Large intestine (tissue), 3 donors: Measurements from ENCODE around the gene CDH23. TPM values are rescaled to one million over a fixed set of nuclear protein-coding genes. Genes with fewer than 3 reads are reported as not detected.

Source experiments
- DNase-seq, 2 donors: peaks; one replicate each; pipeline versions ENCODE4 v3.0.0 to v3.0.0-alpha.2; 2013
- H3K27ac ChIP-seq: one replicate; pipeline ENCODE4 v1.5.1; 2013; ENCODE audit warnings: low read length
- H3K27me3 ChIP-seq: 2 replicates; pipeline ENCODE4 v1.6.1; 2013; ENCODE audit warnings: low read length; ENCODE audit not compliant: control insufficient read depth, insufficient read depth
- H3K36me3 ChIP-seq: 2 replicates; pipeline ENCODE4 v1.6.1; 2013; ENCODE audit warnings: low read length; ENCODE audit not compliant: control insufficient read depth, insufficient read depth
- H3K4me1 ChIP-seq: one replicate; pipeline ENCODE4 v1.6.1; 2013; ENCODE audit warnings: low read length; ENCODE audit not compliant: control insufficient read depth, insufficient read depth
- H3K4me3 ChIP-seq: one replicate; pipeline ENCODE4 v1.5.1; 2013; ENCODE audit warnings: low read length
- H3K9me3 ChIP-seq: one replicate; pipeline ENCODE4 v1.6.1; 2013; ENCODE audit warnings: mild to moderate bottlenecking, low read depth, low read length, moderate library complexity; ENCODE audit not compliant: control insufficient read depth
- WGBS: methylation state at CpG from one replicate; pipeline ENCODE4 v1.1.5; 2013; ENCODE audit warnings: low lambda C conversion rate; ENCODE audit not compliant: insufficient coverage; 5-methylcytosine and 5-hydroxymethylcytosine counted together
- polyA plus RNA-seq: library from polyadenylated mRNA; unstranded; fragments of 120-200 nt; gene quantifications from one replicate; pipeline ENCODE4 v1.2.1, GENCODE V29; 2013

CDH23 gene
- polyA plus RNA-seq, 1 donor = 1.7 TPM

GRCh38 chr10:71835671-71836595, 439.2 kb downstream of the CDH23 start:
- Histone ChIP-seq H3K4me1 (peaks cover 23% of the 10 kb centered on the region), H3K4me3 (no peak overlapping the region), H3K9me3 (no peaks in the 10 kb centered on the region), H3K36me3 (peaks cover 35% of the 10 kb centered on the region), H3K27me3 (no peaks in the 10 kb centered on the region), H3K27ac (peak overlapping the region; percentile 39)
- WGBS = 93% methylated on average over 3 of the region's 11 CpGs
- peak in 1 of 2 donors; percentile 27 for DNase-seq

GRCh38 chr10:71836596-71836974, 439.9 kb downstream of the CDH23 start:
- Histone ChIP-seq H3K27me3 (no peaks in the 10 kb centered on the region), H3K27ac (peak overlapping the region; percentile 39), H3K9me3 (no peaks in the 10 kb centered on the region), H3K36me3 (peaks cover 28% of the 10 kb centered on the region), H3K4me1 (peaks cover 23% of the 10 kb centered on the region), H3K4me3 (no peak overlapping the region)
- no peak for DNase-seq
- 100% methylated on average over 1 of the region's 4 CpGs for WGBS

DNA sequence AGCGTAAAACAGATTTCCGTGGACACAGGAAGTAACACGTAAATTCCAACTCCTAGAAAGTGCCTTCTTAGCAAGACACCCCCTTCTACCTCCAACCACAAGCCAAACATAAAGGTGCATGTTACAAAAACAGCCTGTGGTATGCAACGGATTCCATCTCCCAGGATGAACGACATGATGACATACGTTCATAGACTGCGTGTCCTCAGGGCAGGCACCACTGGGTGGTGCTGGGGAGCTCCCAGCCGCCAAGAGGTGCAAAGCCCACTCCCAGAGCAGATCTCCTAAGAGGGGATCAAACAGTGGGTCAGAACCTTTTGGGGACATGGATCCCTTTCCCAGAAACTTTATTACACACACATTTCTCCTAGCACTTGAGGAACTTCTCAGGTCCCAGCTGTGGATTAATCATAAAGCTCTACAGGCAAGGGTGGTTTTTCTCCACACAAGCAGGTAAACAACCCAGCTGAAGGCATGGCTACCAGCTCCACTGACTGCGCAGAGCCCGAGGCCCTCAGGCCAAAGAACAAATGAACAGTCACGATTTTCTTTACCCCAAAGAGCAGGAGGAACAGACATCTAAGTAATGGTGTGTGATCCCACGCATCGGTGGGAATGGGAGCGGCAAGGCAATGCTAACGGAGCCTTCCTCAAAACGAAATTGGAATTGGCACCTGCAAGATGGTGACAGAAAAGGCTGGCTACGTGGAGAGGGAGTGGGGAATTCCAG, 440.5 kb downstream of the CDH23 start:
- Histone ChIP-seq H3K4me1 (peaks cover 23% of the 10 kb centered on the region), H3K9me3 (no peaks in the 10 kb centered on the region), H3K27ac (peak overlapping the region; percentile 39), H3K36me3 (peaks cover 22% of the 10 kb centered on the region), H3K4me3 (no peak overlapping the region), H3K27me3 (no peaks in the 10 kb centered on the region)
- WGBS = no CpG with 5 or more reads among the region's 17 CpGs
- no peak for DNase-seq

DNA sequence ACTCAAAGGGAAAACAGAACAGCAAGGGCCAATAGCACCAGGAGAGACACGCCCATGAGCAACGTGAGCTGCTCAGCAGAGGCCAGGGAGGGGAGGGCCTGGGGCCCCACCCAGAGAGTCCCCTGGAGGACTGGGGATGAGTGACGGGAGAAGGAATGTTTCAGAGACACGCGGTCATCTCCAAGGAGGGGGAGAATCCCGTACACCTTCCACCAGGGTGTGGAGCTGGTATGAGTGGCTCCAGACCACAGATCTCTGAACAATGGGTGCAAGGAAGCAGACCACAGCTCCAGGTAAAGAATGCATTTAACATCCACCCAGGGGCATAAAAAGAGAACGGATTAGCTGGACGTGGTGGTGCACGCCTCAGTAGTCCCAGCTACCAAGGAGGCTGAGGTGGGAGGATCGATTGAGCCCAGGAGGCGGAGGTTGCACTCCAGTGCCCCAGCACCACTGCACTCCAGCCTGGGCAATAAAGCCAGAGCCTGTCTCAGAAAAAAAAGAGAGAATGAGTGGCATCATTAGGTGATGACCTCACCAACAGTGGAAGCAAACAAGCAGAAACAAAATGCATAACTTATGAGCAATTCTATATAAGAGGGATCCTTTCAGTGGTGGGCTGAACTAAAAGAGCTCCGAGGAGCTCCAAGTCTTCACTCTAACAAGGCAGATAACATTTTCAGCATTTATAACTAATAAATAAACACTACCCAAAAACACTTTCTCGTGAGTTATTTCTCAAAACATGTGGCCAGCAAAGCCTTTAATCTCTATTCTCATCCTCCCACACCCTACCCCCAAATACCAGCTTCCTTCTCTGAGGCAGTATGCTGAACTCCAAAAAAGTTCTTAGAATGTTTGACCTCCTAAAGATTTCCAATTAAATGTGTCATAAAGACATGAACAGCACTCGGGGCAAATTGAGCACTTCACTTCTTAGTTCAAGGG, 441.8 kb downstream of the CDH23 start:
- H3K27ac ChIP-seq = no peak overlapping the region
- no peaks in the 10 kb centered on the region for H3K9me3 ChIP-seq
- 90% methylated on average over 2 of the region's 14 CpGs for WGBS
- no peaks in the 10 kb centered on the region for H3K27me3 ChIP-seq
- H3K4me1 ChIP-seq = peaks cover 23% of the 10 kb centered on the region
- H3K36me3 ChIP-seq = peaks cover 15% of the 10 kb centered on the region
- no peak overlapping the region for H3K4me3 ChIP-seq
- DNase-seq = peak in 1 of 2 donors; percentile 35

- Histone ChIP-seq H3K36me3 (peaks cover 7% of the 10 kb centered on the region), H3K27me3 (no peaks in the 10 kb centered on the region), H3K9me3 (no peaks in the 10 kb centered on the region), H3K4me1 (peaks cover 23% of the 10 kb centered on the region), H3K4me3 (no peak overlapping the region), H3K27ac (peak overlapping the region; percentile 24)
- WGBS = no CpG with 5 or more reads among the region's 6 CpGs
- peak; percentile 63 to 71 for DNase-seq
Observed at GRCh38 chr10:71840177-71840957, 443.6 kb downstream of the CDH23 start.

- Histone ChIP-seq H3K27ac (peak overlapping the region; percentile 24), H3K36me3 (peaks cover 7% of the 10 kb centered on the region), H3K4me3 (no peak overlapping the region), H3K27me3 (no peaks in the 10 kb centered on the region), H3K4me1 (peaks cover 20% of the 10 kb centered on the region), H3K9me3 (no peaks in the 10 kb centered on the region)
- whole genome bisulfite sequencing = 80% methylated on average over 1 of the region's 4 CpGs
- DNase-seq = no peak
Observed at GRCh38 chr10:71840958-71841335, 444.2 kb downstream of the CDH23 start.

- no peaks in the 10 kb centered on the region for H3K9me3 ChIP-seq
- no peak for DNase-seq
- H3K4me1 ChIP-seq = peaks cover 9% of the 10 kb centered on the region
- H3K27me3 ChIP-seq = no peaks in the 10 kb centered on the region
- peaks cover 5% of the 10 kb centered on the region for H3K36me3 ChIP-seq
- WGBS = 100% methylated on average over 1 of the region's 2 CpGs
- H3K4me3 ChIP-seq = no peak overlapping the region
- no peak overlapping the region for H3K27ac ChIP-seq
Observed at GRCh38 chr10:71842422-71842821, 445.7 kb downstream of the CDH23 start.

DNA sequence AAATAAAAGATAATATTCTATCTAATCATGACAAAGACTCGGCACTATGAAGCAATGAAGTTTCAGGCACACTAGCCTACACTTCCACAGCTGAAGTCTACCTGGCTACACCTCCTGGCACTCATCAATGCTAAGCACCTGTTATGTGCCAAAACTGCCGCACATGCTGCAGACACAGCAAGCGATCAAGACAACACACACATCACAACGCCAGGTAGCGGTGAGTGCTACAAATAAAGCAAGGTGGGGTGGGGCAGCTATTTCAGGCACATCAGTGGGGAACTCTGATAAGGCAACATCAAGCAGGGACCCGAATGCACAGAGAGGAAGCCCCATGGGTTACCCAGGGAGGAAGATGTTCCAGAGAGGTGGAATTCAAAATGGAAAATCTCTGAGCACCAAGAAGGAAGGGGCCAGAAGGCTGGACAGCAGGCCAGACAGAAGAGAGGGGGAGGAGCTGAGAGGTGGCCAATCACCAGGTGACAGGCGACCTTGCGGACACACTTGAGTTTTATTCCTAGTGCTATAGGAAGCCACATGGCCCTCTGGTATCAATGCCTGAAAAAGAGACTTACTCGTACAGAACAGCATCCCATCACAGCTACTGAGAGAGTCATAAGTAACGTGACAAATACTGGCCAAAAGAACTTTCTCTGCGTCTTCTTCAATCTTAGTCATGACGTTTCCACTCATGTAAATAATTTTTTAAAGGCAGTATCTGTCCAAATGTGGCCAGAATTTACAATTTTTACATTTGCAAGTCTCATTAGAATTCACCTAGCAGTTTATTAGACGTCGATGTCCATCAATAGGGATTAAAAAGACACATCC, 446.4 kb downstream of the CDH23 start:
- Histone ChIP-seq H3K4me1 (peaks cover 4% of the 10 kb centered on the region), H3K36me3 (peaks cover 2% of the 10 kb centered on the region), H3K27me3 (no peaks in the 10 kb centered on the region), H3K9me3 (no peaks in the 10 kb centered on the region), H3K4me3 (no peak overlapping the region), H3K27ac (no peak overlapping the region)
- 100% methylated on average over 1 of the region's 14 CpGs for WGBS
- no peak for DNase-seq

GRCh38 chr10:71844084-71844483, 447.4 kb downstream of the CDH23 start:
- Histone ChIP-seq H3K27ac (no peak overlapping the region), H3K4me1 (peaks cover 8% of the 10 kb centered on the region), H3K36me3 (no peaks in the 10 kb centered on the region), H3K27me3 (no peaks in the 10 kb centered on the region), H3K9me3 (no peaks in the 10 kb centered on the region), H3K4me3 (no peak overlapping the region)
- DNase-seq = no peak
- WGBS = no CpG with 5 or more reads among the region's 2 CpGs
